Stimulated activated CD8-positive, alpha-beta memory T cell treated with anti-CD3 and anti-CD28 coated beads, Interleukin-2, amount 100 ng/mL, for 1 hour (primary cell): ENCODE results near the gene TMOD4.
"Not testable (repeated sequence)": the region's sequence is repeated elsewhere in the genome, so short reads cannot be mapped to it uniquely, and the experiment has no call there.

Experiments
- DNase-seq, 2 donors: peaks; one replicate each; pipeline ENCODE4 v3.0.0-alpha.2; 2020; ENCODE audit warnings: low read depth in 2 of 2

TMOD4 gene

GRCh38 chr1:151175863-151176262, at the start of gene TMOD4:
TMOD4 (minus strand) TSS chr1:151175981; CDS start chr1:151174875, 1,106 bp downstream.
- DNase-seq, result no peak

GRCh38 chr1:151222130-151222529, 46.3 kb upstream of the TMOD4 start:
- DNase-seq, result no peak

GRCh38 chr1:151221616-151222015, 45.8 kb upstream of the TMOD4 start:
- no peak for DNase-seq

- DNase-seq, result no peak
Measured at GRCh38 chr1:151213560-151213959, 37.8 kb upstream of the TMOD4 start.

GRCh38 chr1:151211972-151212705, 36.4 kb upstream of the TMOD4 start:
- no peak for DNase-seq

- DNase-seq, result no peak
Measured at GRCh38 chr1:151210830-151211229, 35.0 kb upstream of the TMOD4 start.

- DNase-seq, result not testable (repeated sequence)
Measured at GRCh38 chr1:151205381-151205965, 29.7 kb upstream of the TMOD4 start.

GRCh38 chr1:151199873-151200581, 24.2 kb upstream of the TMOD4 start:
- DNase-seq, result no peak

- DNase-seq, result peak; percentile 98 to 99
Measured at GRCh38 chr1:151198254-151199127, 22.7 kb upstream of the TMOD4 start, which contains the start of gene PIP5K1A. PIP5K1A (plus strand) TSS chr1:151198552; CDS start chr1:151198997, 445 bp downstream.

GRCh38 chr1:151197863-151198253, 22.1 kb upstream of the TMOD4 start:
- no peak for DNase-seq

GRCh38 chr1:151196292-151196800, 20.6 kb upstream of the TMOD4 start:
- peak in 1 of 2 donors; percentile 12 for DNase-seq

- not testable (repeated sequence) for DNase-seq
Measured at GRCh38 chr1:151194894-151195594, 19.3 kb upstream of the TMOD4 start.

GRCh38 chr1:151193856-151194255, 18.1 kb upstream of the TMOD4 start:
- DNase-seq, result no peak

GRCh38 chr1:151193304-151193703, 17.5 kb upstream of the TMOD4 start:
- DNase-seq, result no peak

- no peak for DNase-seq
Measured at GRCh38 chr1:151192047-151192446, 16.3 kb upstream of the TMOD4 start.

- DNase-seq, result peak; percentile 64 to 73
Measured at GRCh38 chr1:151189637-151190445, 14.1 kb upstream of the TMOD4 start, which contains the start of gene VPS72. VPS72 (minus strand) TSS chr1:151190197; CDS start chr1:151190121, 76 bp downstream.

- not testable (repeated sequence) for DNase-seq
Measured at GRCh38 chr1:151188667-151189066, 12.9 kb upstream of the TMOD4 start.

GRCh38 chr1:151187205-151187604, 11.4 kb upstream of the TMOD4 start:
- no peak for DNase-seq

- DNase-seq, result no peak
Measured at GRCh38 chr1:151184211-151184610, 8.4 kb upstream of the TMOD4 start.

GRCh38 chr1:151176514-151177045, 799 bp upstream of the TMOD4 start:
- no peak for DNase-seq
